Right ventricle myocardium superior (tissue), 1 donor: ENCODE data around the gene FCRL5. TPM values are rescaled to one million over a fixed set of nuclear protein-coding genes. Genes with fewer than 3 reads are reported as not detected.

Source experiments
- ATAC-seq: fragments of 200-7000 bp; cut with Tn5 transposase; one replicate; pipeline ENCODE4 v1.9.1; 2020; ENCODE audit warnings: mild to moderate bottlenecking; ENCODE audit not compliant: poor library complexity
- DNase-seq: peaks from one replicate; pipeline ENCODE4 v3.0.0-alpha.2; 2020
- intact Hi-C: fragments of 100-400 bp; cut with DNase I; formaldehyde crosslinking; loops from one replicate; pipeline ENCODE4 v1.11.2; 2022
- total RNA-seq: library from RNA; stranded (reverse); fragmentation: NEBNext Ultra II Directional; extraction: Animal tissue kit (Norgen Biotek cat#: 25700); gene quantifications from one replicate; pipeline ENCODE4 v1.2.1, GENCODE V29; 2021
- donor health status: DM: no; HTN: yes; CAD: no; lungs with severe emphysema.

Gene FCRL5
- total RNA-seq, 1 donor from 2014 or later, result 0.11 TPM

DNA sequence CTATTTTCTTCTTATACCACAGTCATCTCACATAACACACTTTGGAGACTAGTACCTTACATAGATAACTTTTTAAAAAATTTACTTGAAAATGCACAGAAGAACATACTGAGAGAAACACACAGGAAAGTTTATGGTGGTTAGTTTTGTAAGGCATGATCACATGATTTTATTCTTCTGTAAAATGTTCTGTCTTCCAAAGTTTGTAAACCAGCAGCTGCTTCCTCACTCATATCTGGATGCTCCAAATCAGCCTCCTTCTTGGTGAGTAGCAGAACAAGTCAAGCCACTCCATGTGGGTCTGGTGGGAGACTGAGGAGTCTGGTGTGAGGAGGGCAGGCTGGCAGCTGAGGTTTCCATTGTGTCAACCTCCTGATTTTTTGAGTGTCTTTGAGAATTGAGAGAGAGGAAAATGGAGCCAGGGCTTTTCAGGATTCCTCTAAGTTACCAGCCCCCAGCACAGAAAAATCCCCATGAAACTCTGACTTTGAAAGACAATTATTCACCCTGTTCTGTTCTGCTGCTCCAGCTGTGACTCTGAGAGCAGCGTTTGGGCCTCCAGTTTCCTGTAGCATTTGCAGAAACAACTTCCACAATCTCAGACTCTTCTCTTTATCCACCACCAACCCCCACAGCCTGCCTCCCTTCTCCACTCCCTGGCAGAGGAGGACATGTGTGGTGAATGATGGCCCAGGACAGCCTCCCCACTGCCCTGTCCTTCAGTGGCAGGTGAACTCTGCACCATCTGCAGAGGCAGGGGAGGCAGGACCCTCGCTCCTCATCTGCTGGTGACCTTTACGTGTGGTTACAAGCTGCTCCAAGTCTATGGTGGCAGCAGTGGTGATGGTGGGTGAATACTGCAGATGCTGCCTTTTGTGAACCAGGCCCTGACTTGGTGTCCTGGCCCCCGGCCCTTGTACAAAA lies 82.3 kb downstream of the FCRL5 start:
- DNase-seq (no peak), ATAC-seq (no peak)
- intact Hi-C loops, result no loop called here

DNA sequence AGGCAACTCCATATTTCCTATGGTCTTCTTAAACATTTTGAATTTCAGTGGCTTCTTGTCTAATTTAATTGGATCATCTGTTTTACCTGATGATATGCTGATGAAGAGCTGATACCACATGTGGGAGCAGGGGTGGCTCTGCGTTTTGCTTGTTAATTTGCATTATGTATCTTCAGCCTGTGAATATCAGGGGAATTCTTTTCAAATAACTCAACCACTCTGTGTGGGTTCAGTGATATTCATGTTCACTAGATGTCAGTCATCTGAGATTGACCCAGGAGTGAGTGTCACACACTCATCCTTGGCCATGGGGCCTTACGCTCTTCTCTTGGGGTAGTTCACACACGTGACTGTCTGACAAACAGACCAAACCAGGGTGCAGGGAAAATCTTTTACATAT lies 83.0 kb downstream of the FCRL5 start:
- ATAC-seq, result no peak
- DNase-seq, result no peak
- intact Hi-C loops, result no loop called here

DNA sequence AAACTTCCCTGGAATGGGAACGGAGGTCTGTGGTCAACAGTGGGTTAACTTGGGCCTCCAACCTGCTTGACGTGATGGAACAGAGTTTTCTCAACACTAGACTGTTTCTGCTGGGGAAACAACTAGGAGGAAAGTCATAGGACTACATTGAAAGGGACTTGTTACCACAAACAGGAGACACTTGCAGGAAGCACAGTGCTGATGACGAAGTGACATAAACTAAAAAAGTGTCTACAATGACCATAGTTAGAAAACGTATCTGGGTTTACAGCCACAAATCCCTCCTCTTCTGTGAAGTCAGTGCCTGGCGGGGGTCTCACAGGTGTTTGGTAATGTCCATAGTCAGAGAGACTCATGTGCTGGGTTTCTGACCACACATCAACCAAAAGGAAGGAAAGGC lies 86.3 kb downstream of the FCRL5 start:
- DNase-seq (no peak), ATAC-seq (no peak)
- intact Hi-C loops, result no loop called here

Other genes starting within 250 kb of the FCRL5 start
- not detected for gene FCRL4, start 45.6 kb upstream of the FCRL5 start, total RNA-seq
- gene FCRL3, start 148.3 kb upstream of the FCRL5 start, total RNA-seq, result not detected
- gene FCRL2, start 224.6 kb upstream of the FCRL5 start, total RNA-seq, result not detected